Measurements from ENCODE around the gene ASZ1.

Gene ASZ1

GRCh38 chr7:117401293-117402002 is 25.8 kb downstream of the ASZ1 start:
- DNase-seq: no peak

GRCh38 chr7:117399820-117400422 is 27.4 kb downstream of the ASZ1 start:
- DNase-seq: no peak

DNA sequence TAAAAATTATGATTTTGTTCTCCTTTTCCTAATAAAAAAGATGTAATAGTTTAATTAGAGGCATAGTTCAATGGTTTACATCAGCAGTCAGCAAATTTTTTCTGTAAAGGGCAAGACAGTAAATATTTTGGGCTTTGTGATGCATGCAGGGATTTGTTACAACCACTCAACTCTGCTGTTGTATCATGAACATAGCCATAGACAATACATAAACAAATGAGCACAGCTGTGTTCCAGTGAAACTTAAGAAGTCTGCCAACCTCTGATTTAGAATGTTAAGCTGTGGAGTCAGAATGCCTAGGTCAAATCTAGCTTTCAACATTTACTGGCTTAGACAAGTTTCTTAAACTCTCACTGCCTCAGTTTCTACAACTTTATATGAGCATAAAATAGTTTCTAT is 31.6 kb downstream of the ASZ1 start:
- no peak for DNase-seq

GRCh38 chr7:117393781-117394180 is 33.5 kb downstream of the ASZ1 start:
- DNase-seq: no peak

- DNase-seq: no peak
These were observed 37.4 kb downstream of the ASZ1 start for GRCh38 chr7:117389871-117390270.

- DNase-seq: no peak
These were observed 41.1 kb downstream of the ASZ1 start for GRCh38 chr7:117386110-117386706.

DNA sequence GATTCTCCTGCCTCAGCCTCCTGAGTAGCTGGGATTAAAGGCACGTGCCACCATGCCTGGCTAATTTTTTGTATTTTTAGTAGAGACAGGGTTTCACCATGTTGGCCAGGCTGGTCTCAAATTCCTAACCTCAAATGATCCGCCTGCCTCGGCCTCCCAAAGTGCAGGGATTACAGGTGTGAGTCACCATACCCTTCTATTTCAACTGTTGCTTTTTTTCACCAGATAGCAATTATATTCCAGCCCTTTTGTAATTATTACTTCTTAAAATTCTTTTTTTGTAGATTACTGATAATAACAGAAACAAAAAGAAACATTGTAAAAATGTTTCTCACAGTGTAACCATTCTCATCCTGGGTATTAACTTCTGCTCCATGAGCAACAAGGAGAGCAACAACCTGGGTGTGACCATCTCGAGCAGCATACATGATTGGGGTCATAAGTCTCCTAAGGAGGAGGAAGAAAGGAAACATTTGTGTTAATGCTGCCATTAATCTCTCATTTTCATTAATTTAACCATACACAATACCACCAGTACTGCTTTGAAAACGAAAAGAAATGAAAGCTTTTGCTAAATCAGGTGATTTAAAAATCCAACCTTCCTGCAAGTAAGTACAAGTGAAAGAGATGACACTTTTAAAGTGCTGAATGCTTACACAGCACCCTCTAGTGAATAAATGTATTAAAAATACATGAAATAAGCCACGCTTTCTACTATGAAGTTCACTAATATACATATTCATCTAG is 41.8 kb downstream of the ASZ1 start:
- no peak for DNase-seq

DNA sequence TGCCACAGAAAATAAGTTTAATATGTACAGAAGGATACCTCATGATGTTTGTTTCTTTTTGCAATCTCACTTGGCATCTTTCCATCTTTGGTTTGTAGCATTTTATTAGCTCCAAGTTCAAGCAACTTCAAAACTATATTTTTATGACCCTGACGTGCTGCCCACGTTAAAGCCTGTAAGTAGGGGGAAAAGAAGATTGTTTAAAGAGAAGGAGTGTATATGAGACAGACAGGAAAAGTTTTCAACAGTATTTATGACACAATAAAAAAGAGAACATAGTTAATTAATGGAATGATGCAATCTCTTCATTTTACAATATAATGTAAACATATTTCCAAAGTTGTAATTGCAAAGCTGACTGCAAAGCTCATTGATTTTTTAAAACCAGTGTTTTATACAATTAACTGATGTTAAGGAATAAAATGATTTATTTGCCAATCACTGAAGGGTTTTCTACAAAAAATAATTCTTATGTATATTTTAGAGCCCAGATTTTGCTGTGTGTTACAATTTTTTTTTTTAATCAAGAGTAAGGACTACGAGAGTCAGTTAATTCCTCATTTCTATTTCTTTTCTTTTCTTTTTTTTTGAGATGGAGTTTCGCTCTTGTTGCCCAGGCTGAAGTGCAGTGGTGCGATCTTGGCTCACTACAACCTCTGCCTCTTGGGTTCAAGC is 42.5 kb downstream of the ASZ1 start:
- no peak for DNase-seq

DNA sequence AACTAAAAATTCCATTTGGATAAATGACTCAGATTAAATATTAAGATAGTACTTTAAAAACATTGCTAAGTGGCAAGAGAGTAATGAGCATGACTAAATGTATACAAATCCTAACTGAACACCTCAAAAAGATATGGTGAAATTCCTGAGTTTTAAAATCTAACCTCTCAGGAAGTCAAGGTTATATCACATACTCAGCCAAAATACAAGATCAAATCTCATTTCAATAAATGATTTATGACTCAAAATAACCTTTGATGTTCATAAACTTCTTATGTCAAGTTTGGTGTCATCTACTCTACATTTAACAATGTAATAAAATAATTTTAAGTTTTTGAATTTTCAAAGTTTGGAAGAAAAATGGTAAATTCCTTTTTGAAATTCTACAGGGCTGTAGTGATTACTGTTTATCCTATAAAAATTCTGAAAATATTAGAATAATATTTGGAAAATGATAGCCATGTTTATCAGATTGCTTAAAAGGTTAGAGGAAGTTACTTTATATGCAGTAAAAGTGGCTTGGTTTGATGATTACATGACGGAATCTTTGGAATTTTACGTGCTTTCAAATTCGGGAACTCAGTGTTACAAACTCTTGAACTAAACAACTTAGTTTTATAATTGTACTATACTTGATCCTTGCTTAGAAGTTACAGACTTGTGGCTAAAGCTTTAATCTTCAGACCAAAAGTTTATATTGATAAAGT is 43.7 kb downstream of the ASZ1 start:
- no peak for DNase-seq

- no peak for DNase-seq
These were observed 44.2 kb downstream of the ASZ1 start for GRCh38 chr7:117383046-117383445.

DNA sequence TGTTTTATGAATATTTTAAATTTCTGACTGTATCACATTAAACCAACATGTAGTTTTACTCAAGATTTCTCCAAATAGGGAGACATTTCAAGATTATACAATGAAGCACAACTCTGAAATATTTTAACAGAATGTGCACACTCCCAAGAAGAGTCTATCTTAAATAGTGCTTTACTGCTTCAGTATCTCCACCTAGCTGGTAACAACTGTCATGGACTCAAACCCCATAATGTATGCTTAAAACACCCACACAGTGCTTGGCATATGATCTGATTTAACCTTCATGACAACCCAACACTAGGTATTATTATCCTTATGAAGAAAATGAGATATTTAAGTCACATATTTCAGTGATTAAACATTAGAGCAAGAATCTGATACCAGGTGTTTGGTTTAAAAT is 45.9 kb downstream of the ASZ1 start:
- DNase-seq: no peak

DNA sequence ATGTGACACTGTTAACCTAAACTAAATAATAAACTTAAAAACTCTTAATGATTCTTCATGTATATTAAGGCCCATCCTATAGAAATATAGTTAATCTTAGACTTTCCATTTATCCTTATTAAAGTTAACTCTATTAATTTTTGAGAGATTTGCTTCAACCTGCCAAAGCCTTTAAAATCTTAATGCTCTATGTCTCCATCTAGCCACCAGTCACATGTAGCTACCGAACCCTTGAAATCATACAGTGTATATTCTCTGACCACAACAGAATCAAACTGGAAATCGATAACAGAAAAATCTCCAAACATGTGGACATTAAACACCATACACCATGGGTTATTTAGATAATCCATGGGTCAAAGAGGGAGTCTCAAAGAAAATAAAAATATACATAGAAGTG is 51.9 kb downstream of the ASZ1 start:
- no peak for DNase-seq

DNA sequence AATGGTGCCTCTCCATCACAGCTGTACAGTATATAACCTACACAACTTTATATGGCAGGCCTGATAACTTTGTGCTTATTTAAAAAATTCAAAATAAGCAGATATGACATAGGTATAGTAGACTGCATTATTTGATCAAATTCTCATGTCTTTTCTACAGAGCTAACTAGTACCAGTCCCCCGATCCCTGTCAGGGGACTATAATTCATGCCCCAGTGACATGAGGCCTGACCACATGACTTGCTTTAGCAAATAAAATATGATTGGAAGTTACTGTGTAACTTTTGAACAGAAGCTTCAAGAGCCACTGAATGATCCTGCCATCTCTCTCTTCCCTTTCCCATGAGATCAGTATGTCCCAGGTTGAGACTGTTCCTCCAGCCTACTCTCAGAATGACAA is 55.2 kb downstream of the ASZ1 start:
- DNase-seq: no peak

DNA sequence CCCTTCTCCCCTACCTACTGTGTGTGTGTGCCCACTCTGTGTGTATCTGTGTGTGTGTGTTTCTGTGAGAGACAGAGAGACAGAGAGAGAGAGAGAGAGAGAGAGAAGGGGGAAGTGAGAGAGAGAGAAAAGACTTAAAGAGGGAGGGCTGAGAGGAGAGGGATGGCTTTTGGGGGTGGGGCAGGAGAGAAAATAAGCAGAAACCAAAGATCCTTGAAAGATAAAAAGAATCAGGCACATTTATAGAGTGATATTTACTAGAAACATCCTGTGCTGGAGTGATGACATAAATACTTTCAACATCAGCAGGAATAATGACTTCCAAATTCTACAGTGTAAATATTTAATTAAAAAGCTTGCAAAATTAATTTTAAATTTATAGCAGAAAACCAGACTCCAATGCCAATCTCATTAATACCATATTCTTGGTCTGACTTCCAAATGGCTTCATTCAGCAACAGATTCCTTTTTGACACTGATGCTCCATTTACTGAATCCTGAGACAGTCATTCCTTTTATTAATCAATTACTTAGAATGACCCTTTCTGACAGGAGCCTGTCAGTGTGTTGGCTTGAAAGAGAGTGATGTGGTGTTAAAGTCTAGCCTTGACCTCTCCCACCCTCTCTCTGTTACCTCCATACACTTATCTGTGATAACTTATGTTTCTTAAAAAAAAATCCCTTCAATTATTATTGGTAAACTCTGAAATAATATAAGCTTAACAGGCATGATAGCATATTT is 62.8 kb downstream of the ASZ1 start:
- DNase-seq: no peak

GRCh38 chr7:117362294-117362888 is 64.9 kb downstream of the ASZ1 start:
- DNase-seq: no peak

DNA sequence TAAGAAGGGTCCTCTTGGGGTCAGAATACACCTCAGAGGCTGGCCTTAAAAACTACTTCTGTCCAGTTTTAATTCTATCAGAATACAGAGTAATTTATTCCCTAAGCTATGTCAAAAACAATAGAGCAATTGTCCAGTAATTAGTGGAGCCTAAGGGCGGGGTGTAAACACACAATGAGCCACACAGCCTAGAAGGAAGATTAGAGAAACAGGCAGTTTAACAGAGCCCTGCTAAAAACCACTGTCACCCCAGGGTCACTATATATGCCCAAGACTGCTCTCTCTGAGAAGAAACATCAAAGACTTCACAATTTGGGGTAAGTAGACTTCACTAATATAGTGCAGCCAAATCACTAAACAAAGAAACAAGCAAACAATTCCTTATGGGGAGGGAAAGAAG is 77.3 kb downstream of the ASZ1 start:
- DNase-seq: no peak

GRCh38 chr7:117349570-117349969 is 77.7 kb downstream of the ASZ1 start:
- DNase-seq: no peak

DNA sequence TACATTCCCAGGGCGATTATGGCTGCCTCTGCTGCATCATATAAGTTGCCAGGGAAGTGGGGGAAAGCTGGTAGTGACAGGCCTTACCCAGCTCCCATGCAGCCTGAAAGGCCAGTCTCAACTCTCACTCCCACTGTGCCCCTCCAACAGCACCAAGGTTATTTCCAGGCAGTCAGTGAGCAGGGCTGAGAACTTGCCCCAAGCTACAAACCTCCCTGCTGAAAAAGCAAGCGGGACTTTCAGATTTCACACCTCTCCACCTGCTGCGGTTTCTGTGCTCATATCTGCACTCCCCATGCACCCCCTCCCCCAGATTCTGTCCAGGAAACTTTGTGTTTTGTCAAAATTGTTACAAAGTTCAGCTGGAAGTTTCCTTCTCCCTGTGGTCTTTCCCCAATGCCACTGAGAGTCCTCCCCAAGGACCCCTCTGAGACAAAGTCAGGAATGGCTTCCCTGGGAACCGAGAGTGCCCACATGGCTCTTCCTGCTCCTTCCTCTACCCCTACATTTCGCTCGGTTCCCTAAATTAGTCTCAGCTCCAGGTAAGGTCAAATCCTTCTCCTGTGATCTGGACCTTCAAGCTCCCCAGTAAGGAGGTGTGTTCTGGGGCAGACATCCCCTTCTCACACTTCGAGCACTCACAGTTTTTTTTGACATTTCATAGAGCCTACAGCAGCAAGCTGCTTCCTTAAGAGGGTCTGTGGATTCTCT is 79.2 kb downstream of the ASZ1 start:
- DNase-seq: no peak

GRCh38 chr7:117347480-117347879 is 79.8 kb downstream of the ASZ1 start:
- no peak for DNase-seq

GRCh38 chr7:117346161-117346560 is 81.1 kb downstream of the ASZ1 start:
- DNase-seq: no peak

- no peak for DNase-seq
These were observed 89.3 kb downstream of the ASZ1 start for GRCh38 chr7:117338020-117338419.
